ENCODE data around the gene CADM1.

DNA sequence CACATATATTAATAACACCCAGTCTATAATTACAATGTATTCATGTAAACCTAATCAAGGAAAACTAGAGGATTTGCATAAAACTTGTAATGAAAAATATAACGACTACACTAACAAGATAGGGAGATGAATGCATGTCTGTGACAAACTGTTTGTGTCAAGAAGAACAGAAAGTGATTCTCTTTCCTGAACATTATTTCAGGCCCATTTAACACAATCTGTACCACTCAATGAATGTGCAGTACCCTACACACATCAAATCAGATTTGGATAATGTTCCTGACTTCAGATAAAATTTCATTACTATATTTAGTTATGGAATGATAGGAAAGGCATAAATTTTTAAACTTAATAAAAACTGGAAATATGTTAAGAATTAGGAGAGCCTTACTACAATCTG, 93.1 kb downstream of the CADM1 start:
- TF ChIP-seq, protein P1, sequence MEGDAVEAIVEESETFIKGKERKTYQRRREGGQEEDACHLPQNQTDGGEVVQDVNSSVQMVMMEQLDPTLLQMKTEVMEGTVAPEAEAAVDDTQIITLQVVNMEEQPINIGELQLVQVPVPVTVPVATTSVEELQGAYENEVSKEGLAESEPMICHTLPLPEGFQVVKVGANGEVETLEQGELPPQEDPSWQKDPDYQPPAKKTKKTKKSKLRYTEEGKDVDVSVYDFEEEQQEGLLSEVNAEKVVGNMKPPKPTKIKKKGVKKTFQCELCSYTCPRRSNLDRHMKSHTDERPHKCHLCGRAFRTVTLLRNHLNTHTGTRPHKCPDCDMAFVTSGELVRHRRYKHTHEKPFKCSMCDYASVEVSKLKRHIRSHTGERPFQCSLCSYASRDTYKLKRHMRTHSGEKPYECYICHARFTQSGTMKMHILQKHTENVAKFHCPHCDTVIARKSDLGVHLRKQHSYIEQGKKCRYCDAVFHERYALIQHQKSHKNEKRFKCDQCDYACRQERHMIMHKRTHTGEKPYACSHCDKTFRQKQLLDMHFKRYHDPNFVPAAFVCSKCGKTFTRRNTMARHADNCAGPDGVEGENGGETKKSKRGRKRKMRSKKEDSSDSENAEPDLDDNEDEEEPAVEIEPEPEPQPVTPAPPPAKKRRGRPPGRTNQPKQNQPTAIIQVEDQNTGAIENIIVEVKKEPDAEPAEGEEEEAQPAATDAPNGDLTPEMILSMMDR (IDR thresholded peaks at IDR 0.05) = no peak
- TF ChIP-seq POLR2A (IDR thresholded peaks at IDR 0.05) (no peak), POLR2AphosphoS5 (IDR thresholded peaks at IDR 0.05) (no peak), EP300 (IDR thresholded peaks at IDR 0.05) (no peak)

Measured in stomach (tissue), 4 donors.